ENCODE results near the gene GTF2F2.

Gene GTF2F2, protein sequence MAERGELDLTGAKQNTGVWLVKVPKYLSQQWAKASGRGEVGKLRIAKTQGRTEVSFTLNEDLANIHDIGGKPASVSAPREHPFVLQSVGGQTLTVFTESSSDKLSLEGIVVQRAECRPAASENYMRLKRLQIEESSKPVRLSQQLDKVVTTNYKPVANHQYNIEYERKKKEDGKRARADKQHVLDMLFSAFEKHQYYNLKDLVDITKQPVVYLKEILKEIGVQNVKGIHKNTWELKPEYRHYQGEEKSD

DNA sequence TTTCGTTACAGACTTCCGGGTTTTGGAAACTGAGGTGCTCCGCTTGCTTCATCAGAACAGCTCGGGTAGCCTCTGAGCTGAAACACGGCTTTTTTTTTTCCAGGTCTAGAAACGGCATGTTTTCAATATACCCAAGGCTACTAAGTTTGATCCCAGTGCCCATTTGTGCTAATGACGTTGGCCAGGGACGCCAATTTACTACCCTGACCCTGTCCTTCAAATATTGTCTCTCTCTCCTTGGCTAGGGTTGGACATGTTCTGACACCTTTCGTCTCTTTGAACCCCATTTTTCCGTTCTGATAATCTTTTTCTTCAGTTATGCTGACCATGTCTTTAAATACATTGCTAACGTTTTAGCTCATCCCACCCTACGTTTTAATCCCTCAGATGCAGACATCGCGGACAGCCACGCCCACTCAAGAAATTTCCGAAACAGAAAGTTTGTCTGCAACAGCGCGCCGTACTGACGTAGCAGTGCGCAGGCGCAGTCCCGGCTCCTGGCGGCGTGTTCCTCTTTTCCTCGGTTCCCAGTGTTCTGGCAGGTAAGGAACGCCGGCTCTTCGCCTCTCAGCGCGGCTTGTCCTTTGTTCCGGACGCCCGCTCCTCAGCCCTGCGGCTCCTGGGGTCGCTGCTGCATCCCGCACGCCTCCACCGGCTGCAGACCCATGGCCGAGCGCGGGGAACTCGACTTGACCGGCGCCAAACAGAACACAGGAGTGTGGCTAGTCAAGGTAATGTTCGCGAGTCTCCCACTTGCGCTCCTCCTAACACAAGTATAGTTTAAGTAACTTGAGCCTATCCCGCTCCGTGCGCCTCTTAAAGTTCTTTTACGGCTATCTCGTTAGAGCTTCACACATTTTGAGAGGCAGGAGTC lies at the start of gene GTF2F2:
Gene GTF2F2 (plus strand): TSS at position 520 of the 874 bp plus-strand sequence. CDS start 146 bp downstream, at position 666.
- Mint-ChIP-seq H3K4me1 (peaks cover 3% of the 10 kb centered on the region), H3K4me3 (no peak within 1 kb of the TSS), H3K27me3 (no peaks in the 10 kb centered on the region), H3K9me3 (no peaks in the 10 kb centered on the region), H3K36me3 (peaks cover 2% of the 10 kb centered on the region), H3K27ac (no peak within 1 kb of the TSS)
- DNase-seq (ENCODE audit: low spot score in 2 of 2): peak; percentile 85 to 90
- peak; percentile 78 for ATAC-seq (ENCODE audit: low read depth)

GRCh38 chr13:45073809-45074208 lies 46.5 kb upstream of the GTF2F2 start:
- Mint-ChIP-seq H3K9me3 (no peaks in the 10 kb centered on the region), H3K27ac (no peak overlapping the region), H3K4me1 (peaks cover 3% of the 10 kb centered on the region), H3K27me3 (peaks cover 8% of the 10 kb centered on the region), H3K36me3 (no peaks in the 10 kb centered on the region), H3K4me3 (no peak overlapping the region)
- ATAC-seq (ENCODE audit: low read depth): no peak
- no peak for DNase-seq (ENCODE audit: low spot score in 2 of 2)

- no peak overlapping the region for H3K4me3 Mint-ChIP-seq
- H3K27me3 Mint-ChIP-seq: peaks cover 8% of the 10 kb centered on the region
- DNase-seq (ENCODE audit: low spot score in 2 of 2) (no peak), ATAC-seq (ENCODE audit: low read depth) (no peak)
- no peaks in the 10 kb centered on the region for H3K9me3 Mint-ChIP-seq
- H3K4me1 Mint-ChIP-seq: peaks cover 3% of the 10 kb centered on the region
- H3K27ac Mint-ChIP-seq: no peak overlapping the region
- H3K36me3 Mint-ChIP-seq: no peaks in the 10 kb centered on the region
Measured at GRCh38 chr13:45074721-45075120, 45.6 kb upstream of the GTF2F2 start.

DNA sequence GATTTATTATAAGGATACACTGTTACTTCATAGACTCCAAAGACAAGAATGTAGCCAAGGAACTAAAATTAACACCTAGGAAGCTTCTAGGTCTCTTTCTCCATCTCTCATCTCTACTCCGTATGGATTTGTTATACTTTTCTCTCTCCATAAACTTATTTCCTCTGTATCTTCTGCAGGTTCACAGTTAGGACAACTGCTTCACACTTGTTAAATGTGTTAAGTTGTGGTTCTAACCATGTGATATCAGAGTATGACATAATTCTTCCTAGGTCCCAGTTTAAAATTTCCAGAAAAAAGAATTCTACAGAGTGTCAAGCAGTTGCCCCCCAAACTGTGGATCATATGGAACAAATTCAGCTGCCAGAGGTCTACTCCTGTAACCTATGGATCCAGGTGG lies 42.3 kb upstream of the GTF2F2 start:
- Mint-ChIP-seq H3K27ac (no peak overlapping the region), H3K9me3 (no peaks in the 10 kb centered on the region), H3K4me1 (peaks cover 3% of the 10 kb centered on the region), H3K4me3 (no peak overlapping the region), H3K27me3 (peaks cover 8% of the 10 kb centered on the region), H3K36me3 (no peaks in the 10 kb centered on the region)
- ATAC-seq (ENCODE audit: low read depth) (no peak), DNase-seq (ENCODE audit: low spot score in 2 of 2) (no peak)

DNA sequence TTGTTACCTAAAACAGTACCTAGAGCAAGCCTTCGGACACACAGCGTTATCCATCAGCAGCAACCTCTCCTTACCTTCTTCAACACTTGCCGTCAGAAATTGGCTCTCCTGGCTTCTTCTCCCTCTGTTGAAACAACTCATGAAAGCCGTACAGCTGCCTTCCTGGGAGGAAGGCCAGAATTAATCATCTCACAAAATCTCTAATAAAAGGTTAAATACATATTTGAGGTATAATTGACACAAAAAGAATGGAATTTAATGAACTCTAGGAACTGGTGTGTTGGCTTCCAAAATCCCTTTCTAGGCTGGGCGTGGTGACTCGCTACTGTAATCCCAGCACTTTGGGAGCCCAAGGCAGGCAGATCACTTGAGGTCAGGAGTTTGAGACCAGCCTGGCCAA lies 37.3 kb upstream of the GTF2F2 start:
- no peaks in the 10 kb centered on the region for H3K4me1 Mint-ChIP-seq
- H3K27me3 Mint-ChIP-seq: no peaks in the 10 kb centered on the region
- H3K9me3 Mint-ChIP-seq: no peaks in the 10 kb centered on the region
- DNase-seq (ENCODE audit: low spot score in 2 of 2): no peak
- H3K36me3 Mint-ChIP-seq: no peaks in the 10 kb centered on the region
- H3K27ac Mint-ChIP-seq: no peak overlapping the region
- no peak for ATAC-seq (ENCODE audit: low read depth)
- H3K4me3 Mint-ChIP-seq: no peak overlapping the region

DNA sequence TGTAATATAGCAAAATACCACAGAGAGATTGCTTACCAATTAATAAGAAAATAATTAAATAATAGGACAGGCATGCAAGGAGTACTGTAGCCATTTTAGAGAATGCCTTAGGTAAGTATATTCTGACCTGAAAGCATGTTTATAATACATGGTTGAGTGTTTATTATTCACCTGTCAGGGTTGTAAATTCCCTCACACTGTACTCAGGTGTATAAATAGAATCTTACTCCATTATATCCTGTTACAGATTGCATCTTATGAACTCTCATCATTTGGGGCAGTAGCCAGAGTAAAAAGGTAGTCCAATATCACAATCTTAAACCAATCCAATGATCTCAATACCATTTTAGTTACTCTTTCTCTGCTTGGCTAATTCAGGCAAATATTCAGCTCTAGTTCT lies 35.8 kb upstream of the GTF2F2 start:
- DNase-seq (ENCODE audit: low spot score in 2 of 2) (no peak), ATAC-seq (ENCODE audit: low read depth) (no peak)
- H3K4me1 Mint-ChIP-seq: no peaks in the 10 kb centered on the region
- H3K36me3 Mint-ChIP-seq: no peaks in the 10 kb centered on the region
- H3K27ac Mint-ChIP-seq: no peak overlapping the region
- H3K4me3 Mint-ChIP-seq: no peak overlapping the region
- H3K27me3 Mint-ChIP-seq: no peaks in the 10 kb centered on the region
- no peaks in the 10 kb centered on the region for H3K9me3 Mint-ChIP-seq

DNA sequence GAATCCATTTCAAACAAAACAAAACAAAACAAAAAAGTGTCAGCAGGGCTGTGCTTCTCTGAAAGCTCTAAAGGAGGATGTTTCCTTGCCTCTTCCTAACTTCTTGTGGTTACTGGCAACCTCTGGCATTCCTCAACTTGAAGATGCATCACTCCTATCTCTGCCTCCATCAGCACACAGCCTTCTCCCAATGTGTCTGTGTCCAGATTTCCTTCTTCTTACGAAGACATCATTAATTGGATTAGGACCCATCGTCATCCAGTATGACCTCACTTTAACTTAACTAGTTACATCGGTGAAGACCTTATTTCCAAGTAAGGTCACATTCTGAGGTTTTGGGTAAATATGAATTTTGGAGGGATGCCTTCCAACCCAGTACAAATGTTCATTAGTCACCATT lies 33.8 kb upstream of the GTF2F2 start:
- Mint-ChIP-seq H3K27me3 (no peaks in the 10 kb centered on the region), H3K4me1 (no peaks in the 10 kb centered on the region), H3K9me3 (no peaks in the 10 kb centered on the region), H3K4me3 (no peak overlapping the region), H3K27ac (no peak overlapping the region), H3K36me3 (no peaks in the 10 kb centered on the region)
- DNase-seq (ENCODE audit: low spot score in 2 of 2) (no peak), ATAC-seq (ENCODE audit: low read depth) (no peak)

- H3K4me1 Mint-ChIP-seq: peaks cover 2% of the 10 kb centered on the region
- H3K27me3 Mint-ChIP-seq: no peaks in the 10 kb centered on the region
- no peak overlapping the region for H3K27ac Mint-ChIP-seq
- H3K4me3 Mint-ChIP-seq: no peak overlapping the region
- H3K9me3 Mint-ChIP-seq: no peaks in the 10 kb centered on the region
- ATAC-seq (ENCODE audit: low read depth) (no peak), DNase-seq (ENCODE audit: low spot score in 2 of 2) (no peak)
- no peaks in the 10 kb centered on the region for H3K36me3 Mint-ChIP-seq
Measured at GRCh38 chr13:45092663-45093062, 27.6 kb upstream of the GTF2F2 start.

DNA sequence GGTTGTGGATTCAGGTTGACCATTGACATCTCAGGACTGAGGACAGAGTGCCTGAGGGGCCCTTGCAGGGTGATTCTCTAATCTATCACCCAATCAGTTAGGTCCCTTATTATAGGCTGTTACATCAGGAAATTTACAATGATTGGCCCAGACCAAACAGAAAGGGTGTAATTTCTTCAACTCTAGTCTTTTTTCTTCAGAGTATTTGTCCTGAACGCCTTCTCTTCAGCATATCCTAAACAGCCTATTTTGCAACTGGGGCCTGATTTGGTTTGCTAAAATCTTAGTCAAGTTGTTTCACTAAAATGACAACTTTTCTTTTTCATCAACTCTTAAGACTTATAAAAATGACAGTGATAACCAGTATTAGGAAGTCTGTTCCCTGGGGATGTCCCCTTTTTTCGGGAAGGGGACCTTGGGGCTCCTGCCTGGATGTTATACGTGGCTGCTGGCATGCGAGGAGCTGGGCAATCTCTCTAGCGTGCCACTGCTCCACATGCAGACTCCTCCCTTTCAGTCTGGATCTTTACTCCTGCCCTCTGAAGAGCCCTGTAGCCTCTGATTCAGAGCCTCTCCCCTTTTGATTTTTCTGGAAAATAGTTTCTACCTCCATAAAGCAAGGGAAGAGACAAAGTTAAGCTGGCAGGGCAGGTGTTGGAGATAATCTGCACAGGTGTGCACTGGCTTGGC lies 19.6 kb upstream of the GTF2F2 start:
- no peak overlapping the region for H3K4me3 Mint-ChIP-seq
- no peak for ATAC-seq (ENCODE audit: low read depth)
- no peak for DNase-seq (ENCODE audit: low spot score in 2 of 2)
- H3K27ac Mint-ChIP-seq: no peak overlapping the region
- H3K36me3 Mint-ChIP-seq: no peaks in the 10 kb centered on the region
- no peaks in the 10 kb centered on the region for H3K27me3 Mint-ChIP-seq
- peaks cover 3% of the 10 kb centered on the region for H3K4me1 Mint-ChIP-seq
- no peaks in the 10 kb centered on the region for H3K9me3 Mint-ChIP-seq

DNA sequence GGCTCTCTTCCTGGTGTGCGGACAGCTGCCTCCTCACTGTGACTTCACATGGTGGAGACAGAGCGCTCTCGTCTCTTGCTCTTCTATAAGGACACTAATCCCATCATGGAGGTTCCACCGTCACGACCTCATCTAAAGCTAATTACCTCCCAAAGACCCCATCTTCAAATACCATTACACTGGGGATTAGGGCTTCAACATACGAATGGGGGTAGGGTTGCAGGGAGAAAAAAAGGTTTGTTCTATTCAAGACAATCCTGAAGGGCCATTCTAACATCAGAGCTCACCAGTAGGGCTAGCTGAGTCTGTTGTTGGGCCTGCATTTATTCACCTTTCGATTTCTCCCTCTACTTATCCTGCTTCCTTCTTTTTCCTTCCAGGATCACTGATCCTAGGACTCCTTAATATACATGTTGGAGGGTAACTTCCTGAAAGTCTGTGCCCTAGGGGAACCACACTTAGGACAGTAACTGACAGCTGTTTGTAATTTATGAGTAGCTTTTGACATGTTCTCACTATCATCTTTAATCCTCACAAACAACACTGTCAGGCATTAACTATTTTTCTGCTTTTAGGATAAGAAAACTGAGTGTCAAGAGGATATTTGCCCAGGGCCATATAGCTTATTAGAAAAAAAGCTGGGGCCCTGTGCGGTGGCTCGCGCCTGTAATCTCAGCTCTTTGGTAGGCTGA lies 18.8 kb upstream of the GTF2F2 start:
- no peaks in the 10 kb centered on the region for H3K27me3 Mint-ChIP-seq
- H3K4me3 Mint-ChIP-seq: no peak overlapping the region
- no peak for DNase-seq (ENCODE audit: low spot score in 2 of 2)
- H3K9me3 Mint-ChIP-seq: no peaks in the 10 kb centered on the region
- no peak overlapping the region for H3K27ac Mint-ChIP-seq
- no peak for ATAC-seq (ENCODE audit: low read depth)
- no peaks in the 10 kb centered on the region for H3K36me3 Mint-ChIP-seq
- peaks cover 3% of the 10 kb centered on the region for H3K4me1 Mint-ChIP-seq

GRCh38 chr13:45102136-45102507 lies 18.2 kb upstream of the GTF2F2 start:
- H3K9me3 Mint-ChIP-seq: no peaks in the 10 kb centered on the region
- H3K4me1 Mint-ChIP-seq: peaks cover 3% of the 10 kb centered on the region
- H3K4me3 Mint-ChIP-seq: no peak overlapping the region
- H3K27me3 Mint-ChIP-seq: no peaks in the 10 kb centered on the region
- no peak for ATAC-seq (ENCODE audit: low read depth)
- H3K36me3 Mint-ChIP-seq: no peaks in the 10 kb centered on the region
- no peak for DNase-seq (ENCODE audit: low spot score in 2 of 2)
- H3K27ac Mint-ChIP-seq: no peak overlapping the region

- Mint-ChIP-seq H3K4me3 (no peak overlapping the region), H3K36me3 (no peaks in the 10 kb centered on the region), H3K4me1 (peaks cover under 1% of the 10 kb centered on the region), H3K9me3 (no peaks in the 10 kb centered on the region), H3K27me3 (no peaks in the 10 kb centered on the region), H3K27ac (no peak overlapping the region)
- DNase-seq (ENCODE audit: low spot score in 2 of 2) (no peak), ATAC-seq (ENCODE audit: low read depth) (no peak)
Measured at GRCh38 chr13:45103449-45103848, 16.9 kb upstream of the GTF2F2 start.

- DNase-seq (ENCODE audit: low spot score in 2 of 2) (no peak), ATAC-seq (ENCODE audit: low read depth) (no peak)
- Mint-ChIP-seq H3K4me3 (no peak overlapping the region), H3K27me3 (no peaks in the 10 kb centered on the region), H3K4me1 (peaks cover 6% of the 10 kb centered on the region), H3K27ac (no peak overlapping the region), H3K36me3 (no peaks in the 10 kb centered on the region), H3K9me3 (no peaks in the 10 kb centered on the region)
Measured at GRCh38 chr13:45104261-45104660, 16.0 kb upstream of the GTF2F2 start.

- H3K9me3 Mint-ChIP-seq: no peaks in the 10 kb centered on the region
- H3K36me3 Mint-ChIP-seq: no peaks in the 10 kb centered on the region
- H3K4me3 Mint-ChIP-seq: no peak overlapping the region
- H3K27me3 Mint-ChIP-seq: no peaks in the 10 kb centered on the region
- no peak for DNase-seq (ENCODE audit: low spot score in 2 of 2)
- ATAC-seq (ENCODE audit: low read depth): no peak
- no peak overlapping the region for H3K27ac Mint-ChIP-seq
- H3K4me1 Mint-ChIP-seq: peaks cover 8% of the 10 kb centered on the region
Measured at GRCh38 chr13:45105895-45106294, 14.4 kb upstream of the GTF2F2 start.

Data from memory B cell (primary cell).